GM23338 (cell line): ENCODE data around the gene RNF17. TPM values are rescaled to one million over a fixed set of nuclear protein-coding genes. Genes with fewer than 3 reads are reported as not detected.

Experiments
- ATAC-seq: fragments of 200-7000 bp; cut with Tn5 transposase; 3 replicates; pipeline ENCODE4 v1.9.1; 2020
- DNase-seq: peaks from one replicate; pipeline ENCODE4 v3.0.0-alpha.2; 2015; ENCODE audit warnings: low spot score
- H2AFZ ChIP-seq: fragments of 200-600 bp; sonication (generic); 2 replicates; pipeline ENCODE4 v1.8.0; 2016; ENCODE audit warnings: antibody characterized with exemption, mild to moderate bottlenecking, moderate library complexity
- H3F3A ChIP-seq: fragments of 200-600 bp; sonication (generic); replicated peaks from 2 replicates; pipeline ENCODE4 v1.8.0; 2017; ENCODE audit warnings: antibody characterized with exemption, mixed run types, low read depth
- H3K27ac ChIP-seq: fragments of 200-600 bp; sonication (generic); 2 replicates; pipeline ENCODE4 v1.6.1; 2016; ENCODE audit warnings: low read depth
- H3K27me3 ChIP-seq: fragments of 200-600 bp; sonication (generic); 2 replicates; pipeline ENCODE4 v1.8.0; 2016; ENCODE audit warnings: mild to moderate bottlenecking, mixed run types, moderate library complexity; ENCODE audit not compliant: insufficient read depth
- H3K36me3 ChIP-seq: fragments of 200-600 bp; sonication (generic); 2 replicates; pipeline ENCODE4 v1.8.0; 2016; ENCODE audit warnings: mild to moderate bottlenecking; ENCODE audit not compliant: insufficient read depth
- H3K4me1 ChIP-seq: fragments of 200-600 bp; sonication (generic); 2 replicates; pipeline ENCODE4 v1.8.0; 2016; ENCODE audit warnings: mild to moderate bottlenecking, moderate library complexity; ENCODE audit not compliant: insufficient read depth
- H3K4me2 ChIP-seq: fragments of 200-600 bp; sonication (generic); 2 replicates; pipeline ENCODE4 v1.7.1; 2017; ENCODE audit warnings: mixed run types
- H3K4me3 ChIP-seq: fragments of 200-600 bp; sonication (generic); 2 replicates; pipeline ENCODE4 v1.6.1; 2016; ENCODE audit warnings: mixed run types
- H3K79me2 ChIP-seq: fragments of 200-600 bp; sonication (generic); replicated peaks from 2 replicates; pipeline ENCODE4 v1.8.0; 2017; ENCODE audit warnings: mild to moderate bottlenecking; ENCODE audit not compliant: insufficient read depth
- H3K9me2 ChIP-seq: fragments of 200-600 bp; sonication (generic); 2 replicates; pipeline ENCODE4 v1.8.0; 2017; ENCODE audit not compliant: insufficient read depth
- H4K20me1 ChIP-seq: fragments of 200-600 bp; sonication (generic); replicated peaks from 2 replicates; pipeline ENCODE4 v1.8.0; 2017; ENCODE audit warnings: mild to moderate bottlenecking; ENCODE audit not compliant: insufficient read depth
- H3K27ac Mint-ChIP-seq: 2 replicates; pipeline ENCODE4 v1.8.0; 2020; ENCODE audit warnings: inconsistent platforms, mild to moderate bottlenecking, moderate library complexity, mixed read lengths
- H3K27me3 Mint-ChIP-seq: 3 replicates; pipeline ENCODE4 v1.8.0; 2022; ENCODE audit warnings: low read depth, mild to moderate bottlenecking, moderate library complexity, mixed read lengths, inconsistent platforms; ENCODE audit not compliant: insufficient read depth, poor library complexity
- H3K36me3 Mint-ChIP-seq: 3 replicates; pipeline ENCODE4 v1.8.0; 2021; ENCODE audit warnings: low read depth, mild to moderate bottlenecking, inconsistent platforms, moderate library complexity, mixed read lengths
- H3K4me1 Mint-ChIP-seq: 3 replicates; pipeline ENCODE4 v1.8.0; 2020; ENCODE audit warnings: mild to moderate bottlenecking, inconsistent platforms, mixed read lengths
- H3K4me3 Mint-ChIP-seq: 3 replicates; pipeline ENCODE4 v1.8.0; 2021; ENCODE audit warnings: moderate library complexity, mild to moderate bottlenecking, inconsistent platforms, mixed read lengths
- H3K9me3 Mint-ChIP-seq: 3 replicates; pipeline ENCODE4 v1.8.0; 2020; ENCODE audit warnings: moderate library complexity, mild to moderate bottlenecking, inconsistent platforms, mixed read lengths
- CREB1 ChIP-seq: fragments of 250-450 bp; sonication (Bioruptor Pico); IDR thresholded peaks from 2 replicates; pipeline ENCODE4 v1.5.0; 2020; ENCODE audit warnings: low read depth, mild to moderate bottlenecking, moderate library complexity
- EZH2 ChIP-seq: fragments of 200-600 bp; sonication (generic); IDR thresholded peaks from one replicate; pipeline ENCODE4 v1.8.0; 2017; ENCODE audit warnings: antibody characterized with exemption, mild to moderate bottlenecking, low read depth; ENCODE audit not compliant: unreplicated experiment
- JUNB ChIP-seq: IDR thresholded peaks from one replicate; pipeline ENCODE4 v1.6.1; 2016; ENCODE audit warnings: antibody characterized with exemption; ENCODE audit not compliant: unreplicated experiment
- NANOG ChIP-seq: IDR thresholded peaks from 2 replicates; pipeline ENCODE4 v1.6.1; 2016; ENCODE audit warnings: antibody characterized with exemption, borderline replicate concordance
- POLR2AphosphoS5 ChIP-seq: IDR thresholded peaks from 2 replicates; pipeline ENCODE4 v1.6.1; 2016; ENCODE audit warnings: antibody characterized with exemption, low read depth
- ZNF114 ChIP-seq: fragments of 250-450 bp; sonication (Bioruptor Pico); IDR thresholded peaks from 2 replicates; pipeline ENCODE4 v1.5.0; 2020; ENCODE audit warnings: mild to moderate bottlenecking, moderate library complexity
- ZNF331 ChIP-seq: fragments of 250-450 bp; sonication (Bioruptor Pico); IDR thresholded peaks from 2 replicates; pipeline ENCODE4 v1.5.0; 2020; ENCODE audit warnings: low read depth, mild to moderate bottlenecking, moderate library complexity
- polyA plus RNA-seq: library from polyadenylated mRNA; unstranded; fragments of >200 nt; fragmentation: Nextera tagmentation; extraction: Ambion mirVana; gene quantifications from 2 replicates; pipeline ENCODE4 v1.2.1, GENCODE V29; 2016
- total RNA-seq: library from RNA; depleted of rRNA; stranded (reverse); fragments of >200 nt; shearing (Covaris generic); gene quantifications from 2 replicates; pipeline ENCODE4 v1.2.3, GENCODE V29; 2014
- TF ChIP-seq, protein P1 (sequence below): IDR thresholded peaks from 2 replicates; pipeline ENCODE4 v1.6.1; 2016; ENCODE audit warnings: antibody characterized with exemption
- TF ChIP-seq, protein P2 (sequence below): IDR thresholded peaks from one replicate; pipeline ENCODE4 v1.6.1; 2018; ENCODE audit warnings: antibody characterized with exemption; ENCODE audit not compliant: unreplicated experiment
- TF ChIP-seq, protein P3 (sequence below), 2 experiments: fragments of 200-600 bp in 1 of 2; sonication (generic) in 1 of 2; conservative IDR thresholded peaks; 2 replicates each; pipeline versions ENCODE4 v1.5.1 to v1.6.1; 2016 to 2017; ENCODE audit warnings: antibody characterized with exemption in 2 of 2, low read depth in 2 of 2, mild to moderate bottlenecking in 2 of 2, moderate library complexity in 1 of 2

Gene RNF17
- total and polyA plus RNA-seq, 2 experiments from 2014 or later, result 0.16 TPM; not detected in 1

DNA sequence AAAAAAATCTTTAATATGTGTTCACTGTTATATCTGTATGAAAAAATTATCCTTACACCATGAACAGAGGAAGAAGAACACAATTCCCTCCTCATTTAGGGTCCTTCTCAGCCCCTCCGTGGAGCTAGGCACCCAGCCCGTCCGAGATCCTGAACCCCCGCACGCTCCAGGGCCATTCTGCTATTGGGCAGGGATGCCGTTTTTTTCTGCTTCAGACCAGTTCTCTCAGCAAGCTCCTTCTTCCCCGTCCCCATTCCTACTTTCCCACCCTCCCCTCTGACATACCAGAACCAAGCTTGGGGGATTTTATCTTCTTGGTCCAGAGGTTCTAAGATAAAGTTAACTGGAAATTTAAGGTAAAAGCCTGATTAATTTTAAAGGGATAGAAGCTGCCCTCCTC is 47.5 kb upstream of the RNF17 start:
- H3K4me2 ChIP-seq, result peak overlapping the region; percentile 47; the same call in 1 of the 2 replicates
- H2AFZ ChIP-seq, result no peak overlapping the region
- DNase-seq, result peak; percentile 46
- peaks cover 9% of the 10 kb centered on the region for H3K4me1 ChIP-seq
- peak overlapping the region; percentile 6; the same call in 1 of the 2 replicates for H3K4me3 ChIP-seq
- Mint-ChIP-seq H3K36me3 (no peaks in the 10 kb centered on the region), H3K27me3 (peaks cover 13% of the 10 kb centered on the region), H3K4me1 (peaks cover 25% of the 10 kb centered on the region), H3K4me3 (peak overlapping the region; percentile 55), H3K9me3 (no peaks in the 10 kb centered on the region; the same call in 2 of the 3 replicates), H3K27ac (peak overlapping the region; percentile 82)
- H3K79me2 ChIP-seq, result no peaks in the 10 kb centered on the region
- TF ChIP-seq POLR2AphosphoS5 (no peak), CREB1 (no peak), JUNB (no peak), ZNF331 (no peak), EZH2 (no peak), ZNF114 (CRISPR knock-in tag) (no peak), NANOG (no peak)
- TF ChIP-seq, protein P1, sequence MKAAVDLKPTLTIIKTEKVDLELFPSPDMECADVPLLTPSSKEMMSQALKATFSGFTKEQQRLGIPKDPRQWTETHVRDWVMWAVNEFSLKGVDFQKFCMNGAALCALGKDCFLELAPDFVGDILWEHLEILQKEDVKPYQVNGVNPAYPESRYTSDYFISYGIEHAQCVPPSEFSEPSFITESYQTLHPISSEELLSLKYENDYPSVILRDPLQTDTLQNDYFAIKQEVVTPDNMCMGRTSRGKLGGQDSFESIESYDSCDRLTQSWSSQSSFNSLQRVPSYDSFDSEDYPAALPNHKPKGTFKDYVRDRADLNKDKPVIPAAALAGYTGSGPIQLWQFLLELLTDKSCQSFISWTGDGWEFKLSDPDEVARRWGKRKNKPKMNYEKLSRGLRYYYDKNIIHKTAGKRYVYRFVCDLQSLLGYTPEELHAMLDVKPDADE, result no peak
- TF ChIP-seq, protein P2, sequence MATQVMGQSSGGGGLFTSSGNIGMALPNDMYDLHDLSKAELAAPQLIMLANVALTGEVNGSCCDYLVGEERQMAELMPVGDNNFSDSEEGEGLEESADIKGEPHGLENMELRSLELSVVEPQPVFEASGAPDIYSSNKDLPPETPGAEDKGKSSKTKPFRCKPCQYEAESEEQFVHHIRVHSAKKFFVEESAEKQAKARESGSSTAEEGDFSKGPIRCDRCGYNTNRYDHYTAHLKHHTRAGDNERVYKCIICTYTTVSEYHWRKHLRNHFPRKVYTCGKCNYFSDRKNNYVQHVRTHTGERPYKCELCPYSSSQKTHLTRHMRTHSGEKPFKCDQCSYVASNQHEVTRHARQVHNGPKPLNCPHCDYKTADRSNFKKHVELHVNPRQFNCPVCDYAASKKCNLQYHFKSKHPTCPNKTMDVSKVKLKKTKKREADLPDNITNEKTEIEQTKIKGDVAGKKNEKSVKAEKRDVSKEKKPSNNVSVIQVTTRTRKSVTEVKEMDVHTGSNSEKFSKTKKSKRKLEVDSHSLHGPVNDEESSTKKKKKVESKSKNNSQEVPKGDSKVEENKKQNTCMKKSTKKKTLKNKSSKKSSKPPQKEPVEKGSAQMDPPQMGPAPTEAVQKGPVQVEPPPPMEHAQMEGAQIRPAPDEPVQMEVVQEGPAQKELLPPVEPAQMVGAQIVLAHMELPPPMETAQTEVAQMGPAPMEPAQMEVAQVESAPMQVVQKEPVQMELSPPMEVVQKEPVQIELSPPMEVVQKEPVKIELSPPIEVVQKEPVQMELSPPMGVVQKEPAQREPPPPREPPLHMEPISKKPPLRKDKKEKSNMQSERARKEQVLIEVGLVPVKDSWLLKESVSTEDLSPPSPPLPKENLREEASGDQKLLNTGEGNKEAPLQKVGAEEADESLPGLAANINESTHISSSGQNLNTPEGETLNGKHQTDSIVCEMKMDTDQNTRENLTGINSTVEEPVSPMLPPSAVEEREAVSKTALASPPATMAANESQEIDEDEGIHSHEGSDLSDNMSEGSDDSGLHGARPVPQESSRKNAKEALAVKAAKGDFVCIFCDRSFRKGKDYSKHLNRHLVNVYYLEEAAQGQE, result no peak
- TF ChIP-seq, protein P3, sequence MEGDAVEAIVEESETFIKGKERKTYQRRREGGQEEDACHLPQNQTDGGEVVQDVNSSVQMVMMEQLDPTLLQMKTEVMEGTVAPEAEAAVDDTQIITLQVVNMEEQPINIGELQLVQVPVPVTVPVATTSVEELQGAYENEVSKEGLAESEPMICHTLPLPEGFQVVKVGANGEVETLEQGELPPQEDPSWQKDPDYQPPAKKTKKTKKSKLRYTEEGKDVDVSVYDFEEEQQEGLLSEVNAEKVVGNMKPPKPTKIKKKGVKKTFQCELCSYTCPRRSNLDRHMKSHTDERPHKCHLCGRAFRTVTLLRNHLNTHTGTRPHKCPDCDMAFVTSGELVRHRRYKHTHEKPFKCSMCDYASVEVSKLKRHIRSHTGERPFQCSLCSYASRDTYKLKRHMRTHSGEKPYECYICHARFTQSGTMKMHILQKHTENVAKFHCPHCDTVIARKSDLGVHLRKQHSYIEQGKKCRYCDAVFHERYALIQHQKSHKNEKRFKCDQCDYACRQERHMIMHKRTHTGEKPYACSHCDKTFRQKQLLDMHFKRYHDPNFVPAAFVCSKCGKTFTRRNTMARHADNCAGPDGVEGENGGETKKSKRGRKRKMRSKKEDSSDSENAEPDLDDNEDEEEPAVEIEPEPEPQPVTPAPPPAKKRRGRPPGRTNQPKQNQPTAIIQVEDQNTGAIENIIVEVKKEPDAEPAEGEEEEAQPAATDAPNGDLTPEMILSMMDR (conservative IDR thresholded peaks at IDR 0.05; ENCODE audit: low read depth in 2 of 2), result no peak
- H3K27me3 ChIP-seq, result no peaks in the 10 kb centered on the region
- no peaks in the 10 kb centered on the region for H3F3A ChIP-seq
- H4K20me1 ChIP-seq, result no peaks in the 10 kb centered on the region
- ATAC-seq, result peak; percentile 79
- no peaks in the 10 kb centered on the region for H3K36me3 ChIP-seq
- H3K9me2 ChIP-seq, result no peaks in the 10 kb centered on the region
- H3K27ac ChIP-seq, result peak overlapping the region; percentile 16; the same call in 1 of the 2 replicates

DNA sequence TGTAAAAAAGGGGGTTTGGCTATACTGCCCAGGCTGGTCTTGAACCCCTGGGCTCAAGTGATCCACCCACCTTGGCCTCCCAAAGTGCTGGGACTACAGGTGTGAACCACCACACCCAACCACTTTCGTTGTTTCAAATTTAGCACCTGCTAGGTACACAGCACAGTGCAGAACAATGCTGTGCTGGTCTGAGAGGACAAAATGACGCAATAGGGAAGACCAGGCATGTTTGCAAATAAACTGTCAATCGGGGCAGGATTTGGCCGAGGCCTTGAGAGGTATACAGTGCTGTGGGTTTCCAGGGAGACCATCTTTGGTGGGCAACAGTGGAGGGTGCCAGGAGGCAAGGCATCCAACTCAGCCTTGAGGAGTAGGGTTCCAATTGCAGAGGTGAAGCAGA is 46.8 kb upstream of the RNF17 start:
- ATAC-seq (no peak), DNase-seq (no peak)
- no peaks in the 10 kb centered on the region for H3F3A ChIP-seq
- Mint-ChIP-seq H3K36me3 (no peaks in the 10 kb centered on the region), H3K9me3 (no peaks in the 10 kb centered on the region; the same call in 2 of the 3 replicates), H3K4me1 (peaks cover 25% of the 10 kb centered on the region), H3K4me3 (no peak overlapping the region), H3K27me3 (peaks cover 13% of the 10 kb centered on the region), H3K27ac (no peak overlapping the region)
- H3K36me3 ChIP-seq, result no peaks in the 10 kb centered on the region
- no peaks in the 10 kb centered on the region for H3K9me2 ChIP-seq
- H3K4me3 ChIP-seq, result no peak overlapping the region
- H2AFZ ChIP-seq, result 0 out of 2 replicates have a peak overlapping the region, but pooled peaks have one; percentile 7
- H3K4me2 ChIP-seq, result 0 out of 2 replicates have a peak overlapping the region, but pooled peaks have one; percentile 47
- H3K27ac ChIP-seq, result no peak overlapping the region
- no peaks in the 10 kb centered on the region for H3K27me3 ChIP-seq
- peaks cover 9% of the 10 kb centered on the region for H3K4me1 ChIP-seq
- no peaks in the 10 kb centered on the region for H4K20me1 ChIP-seq
- no peaks in the 10 kb centered on the region for H3K79me2 ChIP-seq
